ENCODE data around the gene SGPL1. TPM values are rescaled to one million over a fixed set of nuclear protein-coding genes. Genes with fewer than 3 reads are reported as not detected.

Gene SGPL1
- polyA plus RNA-seq, 1 donor (not counting 4 experiments of a cell fraction or from before 2014, with no cell fraction given) = 31.4 TPM

DNA sequence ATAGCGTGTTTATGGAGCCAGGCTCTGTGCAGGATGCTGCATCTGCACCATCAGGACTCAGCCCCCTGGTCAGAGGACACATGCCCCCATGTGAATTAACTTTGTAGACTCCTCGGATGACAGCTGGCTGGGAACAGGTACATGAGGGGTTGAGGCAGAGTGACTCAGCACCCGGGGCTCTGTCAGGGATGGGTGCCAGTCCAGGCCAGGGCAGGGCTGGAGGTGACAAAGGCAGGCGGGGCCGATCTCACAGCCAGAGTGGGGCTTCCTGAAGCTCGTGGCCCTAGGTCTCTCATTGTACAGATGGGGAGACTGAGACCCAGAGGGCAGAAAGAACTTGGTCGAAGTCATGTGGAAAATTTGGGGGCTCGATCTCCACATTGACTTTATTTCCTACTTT, 107.9 kb downstream of the SGPL1 start:
- H3K4me2 ChIP-seq (ENCODE audit: control insufficient read depth, extremely low read depth, insufficient read depth, low read depth, low read length) = no peak overlapping the region
- no peak overlapping the region for H3K4me3 ChIP-seq (ENCODE audit: control insufficient read depth in 2 of 3, extremely low read depth in 1 of 3, insufficient read depth in 2 of 3, low read depth in 1 of 3, low read length in 3 of 3)
- no peaks in the 10 kb centered on the region for H3K4me1 ChIP-seq (ENCODE audit: control insufficient read depth, extremely low read depth, insufficient read depth, low read length)
- dilution Hi-C loops (cut with MboI; ENCODE audit: extremely low pct_ligation_motif_present, low sequenced_read_pairs) = no loop called here
- no peaks in the 10 kb centered on the region for H3K79me2 ChIP-seq (ENCODE audit: control insufficient read depth, insufficient read depth, low read length)
- H3K27ac ChIP-seq (ENCODE audit: control insufficient read depth, insufficient read depth, low read length) = no peak overlapping the region
- H3K27me3 ChIP-seq (ENCODE audit: control insufficient read depth, extremely low read depth, insufficient read depth, low read length) = peaks cover 22% of the 10 kb centered on the region
- peaks cover 3% of the 10 kb centered on the region for H4K20me1 ChIP-seq (ENCODE audit: control insufficient read depth, extremely low read depth, insufficient read depth, low read length)
- no peaks in the 10 kb centered on the region for H3K9me1 ChIP-seq (ENCODE audit: control insufficient read depth, extremely low read depth, insufficient read depth, low read length)
- H3K9me3 ChIP-seq (ENCODE audit: control insufficient read depth, low read depth, low read length) = no peaks in the 10 kb centered on the region
- H3K36me3 ChIP-seq (ENCODE audit: control insufficient read depth in 2 of 2, extremely low read depth in 1 of 2, insufficient read depth in 2 of 2, low read length in 2 of 2) = no peaks in the 10 kb centered on the region
- DNase-seq (ENCODE audit: low read depth, low spot score) (no peak), FAIRE-seq (no peak)
- TF ChIP-seq CTCF (optimal IDR thresholded peaks at IDR 0.05 in 1 of 3, IDR thresholded peaks at IDR 0.05 in 1 of 3, conservative IDR thresholded peaks at IDR 0.05 in 1 of 3; ENCODE audit: extremely low read depth in 1 of 3, insufficient read depth in 2 of 3, low read length in 3 of 3) (no peak), EZH2 (IDR thresholded peaks at IDR 0.05; ENCODE audit: low read length) (no peak)
- no peak overlapping the region for H3K9ac ChIP-seq (ENCODE audit: control insufficient read depth, extremely low read depth, insufficient read depth, low read length)
- H2AFZ ChIP-seq (ENCODE audit: control insufficient read depth, low read length) = no peak overlapping the region

DNA sequence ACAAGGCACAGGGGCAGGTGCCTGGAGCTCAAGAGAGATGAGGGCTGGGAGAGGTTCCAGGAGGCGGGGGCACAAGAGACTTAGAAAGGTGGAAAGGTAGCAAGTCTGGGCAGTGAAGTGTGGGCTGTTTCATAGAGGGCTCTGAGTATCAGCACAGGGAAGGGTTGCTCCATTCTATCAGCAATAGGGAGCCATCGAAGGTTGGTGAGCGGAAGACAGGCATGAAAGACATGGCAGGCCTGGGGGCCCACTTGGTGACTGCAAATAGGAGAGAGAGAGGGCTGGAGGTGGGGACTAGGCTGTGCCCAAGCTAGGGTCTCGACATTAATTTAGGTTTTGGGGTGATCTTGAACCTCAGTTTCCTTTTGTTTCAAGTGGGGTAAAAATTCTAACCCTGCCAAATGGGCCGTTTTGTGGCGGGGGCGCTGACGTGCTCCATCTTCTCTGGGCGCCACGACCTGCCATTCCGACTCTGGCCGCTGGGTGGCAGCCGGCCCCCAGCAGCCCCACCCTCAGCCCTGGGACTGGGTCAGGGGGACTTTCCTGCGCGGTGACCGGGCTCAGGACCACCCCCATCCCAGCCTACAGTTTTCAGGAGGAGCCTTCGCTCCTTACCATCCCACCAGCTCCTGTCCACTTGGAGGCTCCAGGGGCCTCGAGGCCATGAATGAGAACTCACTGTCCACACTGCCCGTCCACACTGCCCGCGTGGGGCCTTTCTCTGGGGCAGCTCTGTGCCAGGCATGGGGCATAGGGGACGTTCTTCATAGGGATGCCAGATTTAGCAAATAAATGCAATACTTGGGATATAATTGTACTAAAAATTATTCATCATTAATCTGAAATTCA, 109.9 kb downstream of the SGPL1 start:
- dilution Hi-C loops (cut with MboI; ENCODE audit: extremely low pct_ligation_motif_present, low sequenced_read_pairs) = no loop called here
- H3K27ac ChIP-seq (ENCODE audit: control insufficient read depth, insufficient read depth, low read length) = no peak overlapping the region
- H3K4me2 ChIP-seq (ENCODE audit: control insufficient read depth, extremely low read depth, insufficient read depth, low read depth, low read length) = no peak overlapping the region
- no peak overlapping the region for H2AFZ ChIP-seq (ENCODE audit: control insufficient read depth, low read length)
- H3K9me1 ChIP-seq (ENCODE audit: control insufficient read depth, extremely low read depth, insufficient read depth, low read length) = no peaks in the 10 kb centered on the region
- FAIRE-seq (peak; percentile 9), DNase-seq (ENCODE audit: low read depth, low spot score) (no peak)
- H3K36me3 ChIP-seq (ENCODE audit: control insufficient read depth in 2 of 2, extremely low read depth in 1 of 2, insufficient read depth in 2 of 2, low read length in 2 of 2) = no peaks in the 10 kb centered on the region
- no peak for TF ChIP-seq EZH2 (IDR thresholded peaks at IDR 0.05; ENCODE audit: low read length)
- TF ChIP-seq CTCF (optimal IDR thresholded peaks at IDR 0.05 in 1 of 3, IDR thresholded peaks at IDR 0.05 in 1 of 3, conservative IDR thresholded peaks at IDR 0.05 in 1 of 3; ENCODE audit: extremely low read depth in 1 of 3, insufficient read depth in 2 of 3, low read length in 3 of 3) = peak; percentile 87 to 96 (median 88)
- no peaks in the 10 kb centered on the region for H3K79me2 ChIP-seq (ENCODE audit: control insufficient read depth, insufficient read depth, low read length)
- peaks cover 3% of the 10 kb centered on the region for H3K4me1 ChIP-seq (ENCODE audit: control insufficient read depth, extremely low read depth, insufficient read depth, low read length)
- H3K9ac ChIP-seq (ENCODE audit: control insufficient read depth, extremely low read depth, insufficient read depth, low read length) = no peak overlapping the region
- H3K9me3 ChIP-seq (ENCODE audit: control insufficient read depth, low read depth, low read length) = no peaks in the 10 kb centered on the region
- no peak overlapping the region for H3K4me3 ChIP-seq (ENCODE audit: control insufficient read depth in 2 of 3, extremely low read depth in 1 of 3, insufficient read depth in 2 of 3, low read depth in 1 of 3, low read length in 3 of 3)
- peaks cover 4% of the 10 kb centered on the region for H4K20me1 ChIP-seq (ENCODE audit: control insufficient read depth, extremely low read depth, insufficient read depth, low read length)
- H3K27me3 ChIP-seq (ENCODE audit: control insufficient read depth, extremely low read depth, insufficient read depth, low read length) = peaks cover 18% of the 10 kb centered on the region
